EH (cell line): ENCODE results near the gene GPNMB.
A peak's percentile ranks its signal among the peaks of the same experiment; 100 is the strongest.
"Not testable (repeated sequence)": the region's sequence is repeated elsewhere in the genome, so short reads cannot be mapped to it uniquely, and the experiment has no call there.

Source experiments
- DNase-seq: peaks from one replicate; pipeline ENCODE4 v3.0.0-alpha.2; 2015; ENCODE audit warnings: low read depth

GPNMB gene

DNA sequence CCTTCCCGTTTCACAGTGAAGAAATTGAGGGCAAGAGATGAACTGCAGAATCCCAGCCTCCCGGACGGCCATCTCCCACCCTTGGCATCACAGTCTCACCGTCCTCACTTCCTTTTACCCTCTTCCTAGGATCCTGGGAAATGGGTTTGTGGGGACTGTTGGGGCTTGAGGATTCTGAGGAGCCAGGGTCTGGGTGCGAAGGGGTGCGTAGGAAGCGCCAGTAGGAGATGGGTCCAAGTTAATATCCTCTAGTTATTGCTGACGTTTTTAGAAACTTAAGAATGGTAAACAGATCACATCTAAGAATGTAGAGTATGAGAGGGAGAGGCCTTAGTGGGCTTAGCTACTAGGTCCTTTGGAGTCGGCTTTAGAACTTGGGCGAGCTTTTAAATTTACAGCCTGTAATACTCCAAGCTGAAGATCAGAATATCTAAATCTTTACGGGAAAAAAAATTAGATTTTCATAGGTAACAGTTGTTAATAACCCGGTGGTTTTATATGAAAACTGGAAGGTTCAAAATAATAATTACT, 53.3 kb downstream of the GPNMB start:
- peak; percentile 39 for DNase-seq

DNA sequence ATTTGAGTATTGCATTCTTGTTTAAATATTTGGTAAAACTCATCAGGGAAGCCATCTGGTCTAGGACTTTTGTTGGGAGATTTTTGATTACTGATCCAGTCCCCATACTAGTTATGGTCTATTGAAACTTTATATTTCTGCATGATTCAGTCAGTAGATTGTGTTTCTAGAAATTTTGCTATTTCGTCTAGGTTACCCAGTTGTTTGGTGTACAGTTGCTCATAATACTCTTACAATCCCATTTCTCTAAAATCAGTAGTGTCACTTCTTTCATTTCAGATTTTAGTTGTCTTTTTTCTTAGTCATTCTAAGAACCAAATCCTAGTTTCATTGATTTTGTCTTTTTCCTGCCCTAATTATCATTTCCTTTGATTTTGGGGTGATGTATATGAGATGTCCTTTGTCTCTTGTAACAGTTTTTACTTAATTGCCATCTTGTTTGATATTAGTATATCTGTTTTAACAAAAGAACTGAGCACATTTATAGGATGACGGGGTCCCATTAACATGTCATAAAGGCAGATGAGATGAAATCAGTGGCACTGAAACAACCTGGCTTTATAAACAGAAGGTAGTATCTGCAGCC, 60.5 kb downstream of the GPNMB start:
- DNase-seq, result no peak

DNA sequence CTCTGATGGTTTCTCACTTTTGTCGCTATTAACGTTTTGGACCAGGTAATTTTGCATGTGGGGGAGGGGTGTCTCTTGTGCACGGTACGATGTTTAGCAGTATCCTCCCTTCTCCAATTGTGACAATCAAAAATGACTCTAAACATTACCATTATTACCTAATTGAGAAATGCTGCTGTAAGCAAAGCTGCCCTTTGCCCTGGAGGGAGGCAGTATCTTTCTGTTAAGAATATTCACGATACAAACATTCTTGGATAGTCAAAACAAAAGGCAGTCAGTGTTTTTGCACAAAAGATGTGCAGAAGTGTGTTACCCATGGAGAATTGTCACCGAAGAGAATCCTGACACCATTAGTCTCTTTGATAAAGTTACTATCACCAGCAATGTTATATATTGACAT, 62.2 kb downstream of the GPNMB start:
- no peak for DNase-seq

DNA sequence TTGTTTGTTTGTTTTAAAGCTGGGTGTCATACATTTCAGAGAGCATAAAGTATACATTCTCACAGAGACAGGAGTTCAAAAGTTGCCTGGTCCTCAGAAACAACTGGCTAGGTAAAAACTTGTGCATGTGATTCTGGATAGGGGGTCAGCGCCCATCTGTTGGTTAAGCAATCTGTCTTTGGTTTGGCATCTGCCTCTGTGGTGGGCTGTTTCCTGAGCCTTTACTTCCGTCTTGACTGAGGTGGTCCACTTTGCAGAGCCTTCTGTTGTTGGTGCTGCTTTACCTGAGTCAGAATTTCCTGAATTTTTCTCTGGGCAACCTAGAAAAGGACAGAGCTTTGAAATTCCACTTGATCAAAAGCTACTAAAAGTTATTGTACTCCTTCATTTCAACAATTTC, 65.6 kb downstream of the GPNMB start:
- DNase-seq, result not testable (repeated sequence)

DNA sequence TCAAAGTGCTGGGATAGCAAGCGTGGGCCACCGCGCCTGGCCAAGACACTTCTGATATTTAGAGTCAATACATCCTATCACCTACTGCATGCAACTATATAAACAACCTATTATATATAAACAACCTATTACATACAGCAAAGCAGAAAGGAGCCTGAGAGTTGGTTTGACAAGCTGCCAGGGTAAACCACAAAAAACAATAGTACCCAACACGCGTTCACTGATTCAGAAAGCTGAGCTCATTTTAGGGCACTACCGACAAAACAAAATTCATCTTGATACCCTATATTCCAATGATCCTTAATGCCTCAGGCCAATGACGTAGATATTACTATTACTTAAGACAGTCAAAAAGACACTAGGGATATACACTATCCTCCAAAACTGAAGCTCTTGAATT, 68.8 kb downstream of the GPNMB start:
- no peak for DNase-seq
